ENCODE data around the gene SLC37A2.
"Not testable (repeated sequence)": the region's sequence is repeated elsewhere in the genome, so short reads cannot be mapped to it uniquely, and the experiment has no call there.

The SLC37A2 gene

GRCh38 chr11:125062931-125063428, at the start of gene SLC37A2:
Gene SLC37A2, plus strand, starts transcription at chr11:125063305. Its CDS starts 63 bp downstream, at chr11:125063368.
- DNase-seq: no peak

- no peak for DNase-seq
These were observed 46.7 kb upstream of the SLC37A2 start for GRCh38 chr11:125016413-125016812.

GRCh38 chr11:125020342-125020741, 42.8 kb upstream of the SLC37A2 start:
- no peak for DNase-seq

GRCh38 chr11:125022551-125022950, 40.6 kb upstream of the SLC37A2 start:
- DNase-seq: no peak

GRCh38 chr11:125025968-125026367, 37.1 kb upstream of the SLC37A2 start:
- DNase-seq: no peak

- DNase-seq: not testable (repeated sequence)
These were observed 33.7 kb upstream of the SLC37A2 start for GRCh38 chr11:125029431-125029830.

- DNase-seq: no peak
These were observed 26.2 kb upstream of the SLC37A2 start for GRCh38 chr11:125036933-125037332.

- DNase-seq: no peak
These were observed 13.8 kb upstream of the SLC37A2 start for GRCh38 chr11:125049164-125049792.

- no peak for DNase-seq
These were observed 11.1 kb upstream of the SLC37A2 start for GRCh38 chr11:125052047-125052446.

GRCh38 chr11:125053167-125053566, 9.9 kb upstream of the SLC37A2 start:
- no peak for DNase-seq

GRCh38 chr11:125055107-125055715, 7.9 kb upstream of the SLC37A2 start:
- DNase-seq: no peak

GRCh38 chr11:125056111-125056510, 7.0 kb upstream of the SLC37A2 start:
- not testable (repeated sequence) for DNase-seq

GRCh38 chr11:125056931-125057692, 6.0 kb upstream of the SLC37A2 start:
- DNase-seq: no peak

GRCh38 chr11:125057693-125058016, 5.5 kb upstream of the SLC37A2 start:
- DNase-seq: no peak

- no peak for DNase-seq
These were observed 1.8 kb upstream of the SLC37A2 start for GRCh38 chr11:125061281-125061680.

- no peak for DNase-seq
These were observed 731 bp upstream of the SLC37A2 start for GRCh38 chr11:125062218-125062930.

GRCh38 chr11:125063429-125064043, 431 bp downstream of the SLC37A2 start:
- no peak for DNase-seq

GRCh38 chr11:125064070-125064469, 965 bp downstream of the SLC37A2 start:
- no peak for DNase-seq

- no peak for DNase-seq
These were observed 5.3 kb downstream of the SLC37A2 start for GRCh38 chr11:125068368-125068767.

- DNase-seq: no peak
These were observed 5.9 kb downstream of the SLC37A2 start for GRCh38 chr11:125069008-125069407.

- DNase-seq: no peak
These were observed 6.7 kb downstream of the SLC37A2 start for GRCh38 chr11:125069796-125070195.

- DNase-seq: no peak
These were observed 7.7 kb downstream of the SLC37A2 start for GRCh38 chr11:125070699-125071254.

- DNase-seq: no peak
These were observed 8.3 kb downstream of the SLC37A2 start for GRCh38 chr11:125071435-125071834.

All from NCI-H748 treated with DMSO at 0.1 percent for 48 hours (cell line).